HCT116 (cell line): ENCODE data around the gene ACTR3C.
"Not testable (repeated sequence)": the region's sequence is repeated elsewhere in the genome, so short reads cannot be mapped to it uniquely, and the experiment has no call there.

Experiments
- ATF3 ChIP-seq: IDR thresholded peaks from 2 replicates; pipeline ENCODE4 v1.6.1; 2012
- CBX3 ChIP-seq: IDR thresholded peaks from 2 replicates; pipeline ENCODE4 v1.6.1; 2012; ENCODE audit warnings: low read depth
- CEBPB ChIP-seq: IDR thresholded peaks from 2 replicates; pipeline ENCODE4 v1.6.1; 2012; ENCODE audit warnings: low read depth
- CTCF ChIP-seq, 3 experiments: fragments of 200-600 bp in 1 of 3; sonication (generic) in 1 of 3; IDR thresholded peaks in 2 of 3; conservative IDR thresholded peaks in 1 of 3; 2 replicates each; pipeline ENCODE4 v1.5.1; 2012 to 2017; ENCODE audit warnings: low read depth in 2 of 3, low read length in 2 of 3, antibody characterized with exemption in 1 of 3, borderline replicate concordance in 1 of 3, control low read depth in 1 of 3, mild to moderate bottlenecking in 1 of 3, mixed read lengths in 1 of 3, mixed run types in 1 of 3, moderate library complexity in 1 of 3; ENCODE audit not compliant: insufficient read depth in 1 of 3
- EZH2 ChIP-seq: fragments of 200-600 bp; sonication (generic); IDR thresholded peaks from 2 replicates; pipeline ENCODE4 v1.6.1; 2017; ENCODE audit warnings: antibody characterized with exemption, mixed run types
- EZH2phosphoT487 ChIP-seq: fragments of 200-600 bp; IDR thresholded peaks from 2 replicates; pipeline ENCODE4 v1.6.1; 2018; ENCODE audit warnings: antibody characterized with exemption, borderline replicate concordance
- JUND ChIP-seq: IDR thresholded peaks from 2 replicates; pipeline ENCODE4 v1.6.1; 2012
- POLR2A ChIP-seq: IDR thresholded peaks from 2 replicates; pipeline ENCODE4 v1.7.0; 2011; ENCODE audit warnings: borderline replicate concordance; ENCODE audit not compliant: insufficient read depth, insufficient read length; ENCODE audit errors: extremely low read depth
- POLR2AphosphoS5 ChIP-seq: IDR thresholded peaks from 2 replicates; pipeline ENCODE4 v1.6.1; 2011; ENCODE audit warnings: mild to moderate bottlenecking, low read depth, low read length, moderate library complexity
- RAD21 ChIP-seq: IDR thresholded peaks from 2 replicates; pipeline ENCODE4 v1.6.1; 2012; ENCODE audit warnings: low read depth, mild to moderate bottlenecking
- TCF7L2 ChIP-seq: IDR thresholded peaks from 2 replicates; pipeline ENCODE4 v1.7.0; 2011; ENCODE audit warnings: borderline replicate concordance, inconsistent platforms; ENCODE audit not compliant: insufficient read depth, insufficient read length; ENCODE audit errors: extremely low read depth
- TF ChIP-seq, protein P1 (sequence below): IDR thresholded peaks from 2 replicates; pipeline ENCODE4 v1.6.1; 2012
- TF ChIP-seq, protein P2 (sequence below): IDR thresholded peaks from 2 replicates; pipeline ENCODE4 v1.6.1; 2012; ENCODE audit warnings: low read depth

DNA sequence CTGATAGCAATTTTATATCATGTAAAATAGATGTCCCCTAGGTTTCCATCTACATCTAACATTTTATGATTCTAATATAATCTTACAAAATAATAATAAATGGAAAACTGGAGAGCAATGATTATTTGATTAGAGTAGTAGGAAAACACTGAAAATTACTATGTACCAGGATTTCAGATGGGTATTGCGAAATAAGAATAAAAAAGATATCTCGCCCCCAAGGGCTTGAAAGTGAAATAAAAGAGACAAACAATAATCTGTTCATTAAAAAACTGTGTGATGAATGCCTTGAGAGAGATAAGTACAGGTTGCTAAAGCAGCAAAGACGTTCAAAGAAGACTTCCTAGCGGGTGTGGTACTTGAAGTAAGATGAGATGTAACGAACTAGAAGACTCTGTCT, 60.7 kb downstream of the ACTR3C start:
- TF ChIP-seq TCF7L2; CTCF (IDR thresholded peaks at IDR 0.05 in 2 of 3, conservative IDR thresholded peaks at IDR 0.05 in 1 of 3; ENCODE audit: borderline replicate concordance in 1 of 3, insufficient read depth in 1 of 3, low read depth in 2 of 3, low read length in 2 of 3); EZH2phosphoT487; EZH2; POLR2A; JUND; POLR2AphosphoS5; RAD21; CBX3; CEBPB; ATF3: not testable (repeated sequence)
- TF ChIP-seq, protein P1, sequence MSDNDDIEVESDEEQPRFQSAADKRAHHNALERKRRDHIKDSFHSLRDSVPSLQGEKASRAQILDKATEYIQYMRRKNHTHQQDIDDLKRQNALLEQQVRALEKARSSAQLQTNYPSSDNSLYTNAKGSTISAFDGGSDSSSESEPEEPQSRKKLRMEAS: not testable (repeated sequence)
- TF ChIP-seq, protein P2, sequence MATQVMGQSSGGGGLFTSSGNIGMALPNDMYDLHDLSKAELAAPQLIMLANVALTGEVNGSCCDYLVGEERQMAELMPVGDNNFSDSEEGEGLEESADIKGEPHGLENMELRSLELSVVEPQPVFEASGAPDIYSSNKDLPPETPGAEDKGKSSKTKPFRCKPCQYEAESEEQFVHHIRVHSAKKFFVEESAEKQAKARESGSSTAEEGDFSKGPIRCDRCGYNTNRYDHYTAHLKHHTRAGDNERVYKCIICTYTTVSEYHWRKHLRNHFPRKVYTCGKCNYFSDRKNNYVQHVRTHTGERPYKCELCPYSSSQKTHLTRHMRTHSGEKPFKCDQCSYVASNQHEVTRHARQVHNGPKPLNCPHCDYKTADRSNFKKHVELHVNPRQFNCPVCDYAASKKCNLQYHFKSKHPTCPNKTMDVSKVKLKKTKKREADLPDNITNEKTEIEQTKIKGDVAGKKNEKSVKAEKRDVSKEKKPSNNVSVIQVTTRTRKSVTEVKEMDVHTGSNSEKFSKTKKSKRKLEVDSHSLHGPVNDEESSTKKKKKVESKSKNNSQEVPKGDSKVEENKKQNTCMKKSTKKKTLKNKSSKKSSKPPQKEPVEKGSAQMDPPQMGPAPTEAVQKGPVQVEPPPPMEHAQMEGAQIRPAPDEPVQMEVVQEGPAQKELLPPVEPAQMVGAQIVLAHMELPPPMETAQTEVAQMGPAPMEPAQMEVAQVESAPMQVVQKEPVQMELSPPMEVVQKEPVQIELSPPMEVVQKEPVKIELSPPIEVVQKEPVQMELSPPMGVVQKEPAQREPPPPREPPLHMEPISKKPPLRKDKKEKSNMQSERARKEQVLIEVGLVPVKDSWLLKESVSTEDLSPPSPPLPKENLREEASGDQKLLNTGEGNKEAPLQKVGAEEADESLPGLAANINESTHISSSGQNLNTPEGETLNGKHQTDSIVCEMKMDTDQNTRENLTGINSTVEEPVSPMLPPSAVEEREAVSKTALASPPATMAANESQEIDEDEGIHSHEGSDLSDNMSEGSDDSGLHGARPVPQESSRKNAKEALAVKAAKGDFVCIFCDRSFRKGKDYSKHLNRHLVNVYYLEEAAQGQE: not testable (repeated sequence)
